ENCODE measurements around the gene LMNA.

Gene LMNA

GRCh38 chr1:156128654-156129597 lies 14.4 kb downstream of the LMNA start:
- H3K4me3 ChIP-seq (ENCODE audit: control insufficient read depth in 1 of 7, extremely low read depth in 1 of 7, insufficient read depth in 4 of 7, low read depth in 2 of 7, low read length in 6 of 7), result no peak overlapping the region
- peaks cover 5 to 62% (median 56%) of the 10 kb centered on the region in 4 experiments for H3K4me1 ChIP-seq (ENCODE audit: control extremely low read depth in 1 of 4, control insufficient read depth in 4 of 4, insufficient read depth in 4 of 4, low read length in 3 of 4)
- no peaks in the 10 kb centered on the region for H3K9me3 ChIP-seq (ENCODE audit: control extremely low read depth in 1 of 5, control insufficient read depth in 4 of 5, insufficient read depth in 2 of 5, low read depth in 1 of 5, low read length in 4 of 5)
- no peak overlapping the region for H3K27ac ChIP-seq (ENCODE audit: insufficient read depth in 1 of 2, low read depth in 1 of 2, low read length in 2 of 2, poor library complexity in 1 of 2, severe bottlenecking in 2 of 2)
- no peak for DNase-seq
- no peaks in the 10 kb centered on the region for H3K27me3 ChIP-seq (replicated peaks in 2 of 5; ENCODE audit: control insufficient read depth in 4 of 5, insufficient read depth in 5 of 5, low read length in 4 of 5)
- ChIA-PET CTCF (interaction anchor here (1.0 to 33.0 kb wide), 16 partner anchors 8 to 190 kb away, joined by 3 to 1191 read pairs (median 6); partner anchors contain the start of genes LMNA, MEX3A and PMF1), POLR2A (interaction anchor here (1.9 to 3.1 kb wide), 2 partner anchors 31 to 84 kb away, joined by 6 to 18 read pairs; partner anchors contain the start of gene PMF1)
- H3K36me3 ChIP-seq (ENCODE audit: control insufficient read depth in 4 of 4, insufficient read depth in 4 of 4, low read length in 3 of 4), result peaks cover 0 to 16% (median 2%) of the 10 kb centered on the region in 4 experiments
- 91% methylated on average over 4 of the region's 8 CpGs for WGBS (ENCODE audit: insufficient coverage)

- Histone ChIP-seq H3K27me3 (replicated peaks in 2 of 5; ENCODE audit: control insufficient read depth in 4 of 5, insufficient read depth in 5 of 5, low read length in 4 of 5) (no peaks in the 10 kb centered on the region), H3K9me3 (ENCODE audit: control extremely low read depth in 1 of 5, control insufficient read depth in 4 of 5, insufficient read depth in 2 of 5, low read depth in 1 of 5, low read length in 4 of 5) (no peaks in the 10 kb centered on the region), H3K4me1 (ENCODE audit: control extremely low read depth in 1 of 4, control insufficient read depth in 4 of 4, insufficient read depth in 4 of 4, low read length in 3 of 4) (peaks cover 5 to 53% (median 48%) of the 10 kb centered on the region in 4 experiments), H3K36me3 (ENCODE audit: control insufficient read depth in 4 of 4, insufficient read depth in 4 of 4, low read length in 3 of 4) (peaks cover 0 to 26% (median 2%) of the 10 kb centered on the region in 4 experiments), H3K27ac (ENCODE audit: insufficient read depth in 1 of 2, low read depth in 1 of 2, low read length in 2 of 2, poor library complexity in 1 of 2, severe bottlenecking in 2 of 2) (no peak overlapping the region), H3K4me3 (ENCODE audit: control insufficient read depth in 1 of 7, extremely low read depth in 1 of 7, insufficient read depth in 4 of 7, low read depth in 2 of 7, low read length in 6 of 7) (no peak overlapping the region)
- POLR2A ChIA-PET, result interaction anchor here (3.1 kb wide), 1 partner anchor 32 kb away, joined by 18 read pairs; no protein-coding TSS in a partner anchor
- 50% methylated on average over 4 of the region's 7 CpGs for WGBS (ENCODE audit: insufficient coverage)
- CTCF ChIA-PET, result interaction anchor here (0.6 to 33.0 kb wide), 17 partner anchors 10 to 189 kb away, joined by 3 to 1191 read pairs (median 4); partner anchors contain the start of genes LMNA, MEX3A, PMF1 and RAB25
- DNase-seq, result peak in 2 of 3 donors; percentile 67 to 73
Measured at GRCh38 chr1:156129687-156130577, 15.4 kb downstream of the LMNA start.

GRCh38 chr1:156130578-156130942 lies 16.0 kb downstream of the LMNA start:
- H3K4me1 ChIP-seq (ENCODE audit: control extremely low read depth in 1 of 4, control insufficient read depth in 4 of 4, insufficient read depth in 4 of 4, low read length in 3 of 4), result peaks cover 5 to 47% (median 42%) of the 10 kb centered on the region in 4 experiments
- ChIA-PET POLR2A (interaction anchor here (3.1 kb wide), 1 partner anchor 33 kb away, joined by 18 read pairs; no protein-coding TSS in a partner anchor), CTCF (interaction anchor here (0.9 to 33.0 kb wide), 10 partner anchors 9 to 188 kb away, joined by 3 to 1191 read pairs (median 5); partner anchors contain the start of genes LMNA, MEX3A and PMF1)
- H3K9me3 ChIP-seq (ENCODE audit: control extremely low read depth in 1 of 5, control insufficient read depth in 4 of 5, insufficient read depth in 2 of 5, low read depth in 1 of 5, low read length in 4 of 5), result no peaks in the 10 kb centered on the region
- no peak overlapping the region for H3K27ac ChIP-seq (ENCODE audit: insufficient read depth in 1 of 2, low read depth in 1 of 2, low read length in 2 of 2, poor library complexity in 1 of 2, severe bottlenecking in 2 of 2)
- DNase-seq, result no peak
- H3K27me3 ChIP-seq (replicated peaks in 2 of 5; ENCODE audit: control insufficient read depth in 4 of 5, insufficient read depth in 5 of 5, low read length in 4 of 5), result no peaks in the 10 kb centered on the region
- WGBS (ENCODE audit: insufficient coverage), result 83% methylated on average over 6 of the region's 6 CpGs
- H3K36me3 ChIP-seq (ENCODE audit: control insufficient read depth in 4 of 4, insufficient read depth in 4 of 4, low read length in 3 of 4), result peaks cover 0 to 32% (median 2%) of the 10 kb centered on the region in 4 experiments
- H3K4me3 ChIP-seq (ENCODE audit: control insufficient read depth in 1 of 7, extremely low read depth in 1 of 7, insufficient read depth in 4 of 7, low read depth in 2 of 7, low read length in 6 of 7), result no peak overlapping the region

- ChIA-PET POLR2A (no interaction called here), CTCF (interaction anchor here (0.8 to 33.0 kb wide), 9 partner anchors 10 to 184 kb away, joined by 3 to 1191 read pairs (median 4); partner anchors contain the start of genes MEX3A and SLC25A44)
- H3K36me3 ChIP-seq (ENCODE audit: control insufficient read depth in 4 of 4, insufficient read depth in 4 of 4, low read length in 3 of 4), result peaks cover 0 to 69% (median 5%) of the 10 kb centered on the region in 4 experiments
- H3K4me3 ChIP-seq (ENCODE audit: control insufficient read depth in 1 of 7, extremely low read depth in 1 of 7, insufficient read depth in 4 of 7, low read depth in 2 of 7, low read length in 6 of 7), result no peak overlapping the region
- H3K27ac ChIP-seq (ENCODE audit: insufficient read depth in 1 of 2, low read depth in 1 of 2, low read length in 2 of 2, poor library complexity in 1 of 2, severe bottlenecking in 2 of 2), result no peak overlapping the region
- no peaks in the 10 kb centered on the region for H3K27me3 ChIP-seq (replicated peaks in 2 of 5; ENCODE audit: control insufficient read depth in 4 of 5, insufficient read depth in 5 of 5, low read length in 4 of 5)
- peaks cover 0 to 16% (median 5%) of the 10 kb centered on the region in 4 experiments for H3K4me1 ChIP-seq (ENCODE audit: control extremely low read depth in 1 of 4, control insufficient read depth in 4 of 4, insufficient read depth in 4 of 4, low read length in 3 of 4)
- DNase-seq, result no peak
- no peaks in the 10 kb centered on the region for H3K9me3 ChIP-seq (ENCODE audit: control extremely low read depth in 1 of 5, control insufficient read depth in 4 of 5, insufficient read depth in 2 of 5, low read depth in 1 of 5, low read length in 4 of 5)
- WGBS (ENCODE audit: insufficient coverage), result 92% methylated on average over 10 of the region's 18 CpGs
Measured at GRCh38 chr1:156134716-156135435, 20.4 kb downstream of the LMNA start.

GRCh38 chr1:156135930-156136871 lies 21.7 kb downstream of the LMNA start:
- CTCF ChIA-PET, result interaction anchor here (0.8 to 33.0 kb wide), 9 partner anchors 8 to 186 kb away, joined by 3 to 1191 read pairs (median 6); partner anchors contain the start of gene MEX3A
- Histone ChIP-seq H3K27me3 (replicated peaks in 2 of 5; ENCODE audit: control insufficient read depth in 4 of 5, insufficient read depth in 5 of 5, low read length in 4 of 5) (no peaks in the 10 kb centered on the region), H3K4me3 (ENCODE audit: control insufficient read depth in 1 of 7, extremely low read depth in 1 of 7, insufficient read depth in 4 of 7, low read depth in 2 of 7, low read length in 6 of 7) (no peak overlapping the region), H3K9me3 (ENCODE audit: control extremely low read depth in 1 of 5, control insufficient read depth in 4 of 5, insufficient read depth in 2 of 5, low read depth in 1 of 5, low read length in 4 of 5) (no peaks in the 10 kb centered on the region), H3K36me3 (ENCODE audit: control insufficient read depth in 4 of 4, insufficient read depth in 4 of 4, low read length in 3 of 4) (peaks cover 0 to 67% (median 3%) of the 10 kb centered on the region in 4 experiments), H3K4me1 (ENCODE audit: control extremely low read depth in 1 of 4, control insufficient read depth in 4 of 4, insufficient read depth in 4 of 4, low read length in 3 of 4) (peaks cover 0 to 12% (median under 1%) of the 10 kb centered on the region in 4 experiments), H3K27ac (ENCODE audit: insufficient read depth in 1 of 2, low read depth in 1 of 2, low read length in 2 of 2, poor library complexity in 1 of 2, severe bottlenecking in 2 of 2) (no peak overlapping the region)
- DNase-seq, result no peak
- WGBS (ENCODE audit: insufficient coverage), result 97% methylated on average over 28 of the region's 34 CpGs
- POLR2A ChIA-PET, result interaction anchor here (1.8 kb wide), 1 partner anchor 9 kb away, joined by 4 read pairs; no protein-coding TSS in a partner anchor
